HG02623 (cell line): ENCODE results near the gene CHCHD10.

Source experiments
- ATAC-seq: cut with Tn5 transposase; IDR thresholded peaks from one replicate; pipeline ENCODE4 v1.9.1; 2021; ENCODE audit warnings: moderate library complexity; ENCODE audit not compliant: unreplicated experiment

The CHCHD10 gene

GRCh38 chr22:23773483-23774113, 5.8 kb upstream of the CHCHD10 start:
- ATAC-seq: no peak

- no peak for ATAC-seq
Measured at GRCh38 chr22:23772649-23773473, 5.1 kb upstream of the CHCHD10 start, which contains the start of gene MMP11. Gene MMP11, plus strand, starts transcription at chr22:23772849. Its CDS starts 22 bp downstream, at chr22:23772871.

GRCh38 chr22:23772315-23772648, 4.5 kb upstream of the CHCHD10 start:
- no peak for ATAC-seq

GRCh38 chr22:23769321-23769965, 1.7 kb upstream of the CHCHD10 start:
- ATAC-seq: no peak

GRCh38 chr22:23767303-23767672, 484 bp downstream of the CHCHD10 start:
- no peak for ATAC-seq

- ATAC-seq: no peak
Measured at GRCh38 chr22:23764899-23765881, 2.6 kb downstream of the CHCHD10 start.

- no peak for ATAC-seq
Measured at GRCh38 chr22:23763954-23764353, 3.8 kb downstream of the CHCHD10 start.

GRCh38 chr22:23763579-23763945, 4.2 kb downstream of the CHCHD10 start:
- no peak for ATAC-seq

GRCh38 chr22:23762842-23763578, 4.8 kb downstream of the CHCHD10 start, which contains the start of gene C22orf15:
Gene C22orf15, plus strand, starts transcription at chr22:23762990. Its CDS starts 317 bp downstream, at chr22:23763307.
- ATAC-seq: no peak

- ATAC-seq: no peak
Measured at GRCh38 chr22:23760056-23760455, 7.7 kb downstream of the CHCHD10 start.

- no peak for ATAC-seq
Measured at GRCh38 chr22:23759566-23759965, 8.2 kb downstream of the CHCHD10 start.

GRCh38 chr22:23756891-23757290, 10.9 kb downstream of the CHCHD10 start:
- ATAC-seq: no peak

GRCh38 chr22:23755711-23756110, 12.1 kb downstream of the CHCHD10 start:
- no peak for ATAC-seq

- no peak for ATAC-seq
Measured at GRCh38 chr22:23754980-23755636, 12.7 kb downstream of the CHCHD10 start.

- ATAC-seq: no peak
Measured at GRCh38 chr22:23754220-23754919, 13.4 kb downstream of the CHCHD10 start, which contains the start of gene VPREB3. Gene VPREB3, minus strand, starts transcription at chr22:23754425. Its CDS starts 62 bp downstream, at chr22:23754363.

GRCh38 chr22:23753385-23753784, 14.4 kb downstream of the CHCHD10 start:
- ATAC-seq: no peak

GRCh38 chr22:23752750-23753149, 15.0 kb downstream of the CHCHD10 start:
- no peak for ATAC-seq

GRCh38 chr22:23752090-23752691, 15.6 kb downstream of the CHCHD10 start:
- ATAC-seq: no peak
